ENCODE results near the gene TSHZ2.

DNA sequence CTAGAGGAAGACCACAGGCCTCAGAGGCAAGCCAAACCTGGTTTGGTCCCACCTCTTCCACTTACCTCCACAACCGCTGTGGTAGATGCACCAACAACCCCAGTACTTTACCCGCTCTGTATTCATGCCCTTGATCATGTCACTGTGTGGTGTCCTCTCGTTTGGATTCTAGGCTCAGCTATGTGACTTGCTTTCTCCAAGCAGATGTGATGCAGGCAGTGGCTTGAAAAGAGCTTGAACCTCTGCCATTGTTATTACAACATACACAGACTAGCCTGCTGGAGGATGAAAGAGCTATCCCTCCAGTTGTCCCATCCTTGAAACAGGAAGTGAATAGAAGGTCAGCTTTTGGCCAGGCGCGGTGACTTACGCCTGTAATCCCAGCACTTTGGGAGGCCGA lies 473.8 kb downstream of the TSHZ2 start:
- TF ChIP-seq BHLHE40 (IDR thresholded peaks at IDR 0.05; ENCODE audit: borderline replicate concordance): no peak
- TF ChIP-seq SUZ12 (IDR thresholded peaks at IDR 0.05): no peak
- TF ChIP-seq CTBP1 (IDR thresholded peaks at IDR 0.05; ENCODE audit: borderline replicate concordance): no peak
- no peak for TF ChIP-seq FOXA1 (IDR thresholded peaks at IDR 0.05)
- TF ChIP-seq SP1 (IDR thresholded peaks at IDR 0.05): no peak
- TF ChIP-seq TARDBP (IDR thresholded peaks at IDR 0.05): no peak
- no peak for TF ChIP-seq ELF4 (IDR thresholded peaks at IDR 0.05)
- no peak for TF ChIP-seq HDGF (IDR thresholded peaks at IDR 0.05; ENCODE audit: borderline replicate concordance)
- TF ChIP-seq FOXM1 (IDR thresholded peaks at IDR 0.05; ENCODE audit: borderline replicate concordance): no peak
- no peak for TF ChIP-seq L3MBTL2 (conservative IDR thresholded peaks at IDR 0.05)
- no peak for TF ChIP-seq ZNF384 (IDR thresholded peaks at IDR 0.05)
- no peak for TF ChIP-seq ARNT (IDR thresholded peaks at IDR 0.05)

All from HEK293T (cell line).